ENCODE results near the gene ACTA2.

ACTA2 gene

GRCh38 chr10:88916986-88917385, 35.6 kb downstream of the ACTA2 start:
- no peak for DNase-seq

DNA sequence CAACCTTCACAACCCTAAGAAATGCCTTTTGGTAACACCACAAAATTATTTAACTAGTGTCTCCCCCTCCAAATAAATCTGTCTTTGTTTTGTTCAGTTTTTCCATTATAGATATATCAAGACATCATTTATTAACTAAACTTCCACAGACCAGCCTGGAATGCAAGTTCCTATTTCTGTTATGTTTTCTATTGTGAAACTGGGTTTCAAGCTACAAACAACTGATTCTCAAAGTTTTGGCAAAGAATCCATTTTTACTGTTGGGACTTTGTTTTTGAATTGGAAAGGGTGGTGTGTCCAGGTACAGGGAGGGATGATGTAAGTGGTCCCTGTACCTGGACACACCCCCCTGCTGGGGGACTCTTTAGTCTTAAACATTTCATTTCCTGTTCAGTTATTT, 36.3 kb downstream of the ACTA2 start:
- DNase-seq = no peak

DNA sequence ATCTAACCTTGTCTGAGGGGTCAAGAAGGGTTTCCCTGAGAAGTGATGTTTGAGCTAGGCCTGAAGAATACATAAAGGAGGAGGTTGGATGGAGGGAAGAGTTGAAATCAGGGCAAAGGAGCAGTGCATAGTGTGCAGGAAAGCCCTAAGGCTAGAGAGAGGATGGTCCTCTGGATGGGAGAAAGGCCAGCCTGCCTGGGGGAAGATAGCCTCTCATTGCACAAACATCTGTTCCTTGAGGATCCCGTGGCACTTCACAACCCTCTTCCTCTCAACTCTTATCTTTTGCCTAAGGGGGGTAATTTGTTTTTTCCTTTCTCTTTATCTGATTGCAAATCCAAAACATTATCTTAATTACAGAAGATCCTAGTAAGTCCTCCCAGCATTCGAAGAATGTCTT, 36.8 kb downstream of the ACTA2 start:
- DNase-seq = no peak

DNA sequence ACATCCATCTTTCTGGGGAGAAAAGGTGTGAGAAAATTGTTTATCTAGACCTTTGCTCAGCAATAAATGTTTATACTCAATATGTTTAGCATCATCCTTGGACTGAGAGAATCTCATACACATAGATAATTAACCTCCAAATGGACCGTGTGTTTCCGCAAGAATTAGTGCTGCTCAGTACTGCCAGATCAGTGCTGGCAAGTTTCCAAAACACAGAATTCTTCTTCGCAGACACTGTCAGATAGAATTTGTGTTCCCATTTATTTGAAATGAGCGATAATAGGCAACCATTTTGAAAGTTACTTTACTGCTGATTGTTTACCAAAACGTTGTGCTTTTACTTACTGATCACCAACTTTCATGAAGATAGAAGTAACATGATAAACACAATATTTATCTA, 38.8 kb downstream of the ACTA2 start:
- no peak for DNase-seq

DNA sequence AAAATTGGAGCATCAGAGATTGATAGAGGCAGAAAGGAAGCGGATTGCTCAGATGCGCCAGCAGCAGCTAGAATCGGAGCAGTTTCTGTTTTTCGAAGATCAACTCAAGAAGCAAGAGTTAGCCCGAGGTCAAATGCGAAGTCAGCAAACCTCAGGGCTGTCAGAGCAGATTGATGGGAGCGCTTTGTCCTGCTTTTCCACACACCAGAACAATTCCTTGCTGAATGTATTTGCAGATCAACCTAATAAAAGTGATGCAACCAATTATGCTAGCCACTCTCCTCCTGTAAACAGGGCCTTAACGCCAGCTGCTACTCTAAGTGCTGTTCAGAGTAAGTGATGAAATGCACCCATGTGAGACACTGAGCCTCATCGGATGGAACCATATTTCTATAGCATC, 39.4 kb downstream of the ACTA2 start:
- no peak for DNase-seq

- DNase-seq = no peak
Observed at GRCh38 chr10:88911851-88912250, 40.7 kb downstream of the ACTA2 start.

DNA sequence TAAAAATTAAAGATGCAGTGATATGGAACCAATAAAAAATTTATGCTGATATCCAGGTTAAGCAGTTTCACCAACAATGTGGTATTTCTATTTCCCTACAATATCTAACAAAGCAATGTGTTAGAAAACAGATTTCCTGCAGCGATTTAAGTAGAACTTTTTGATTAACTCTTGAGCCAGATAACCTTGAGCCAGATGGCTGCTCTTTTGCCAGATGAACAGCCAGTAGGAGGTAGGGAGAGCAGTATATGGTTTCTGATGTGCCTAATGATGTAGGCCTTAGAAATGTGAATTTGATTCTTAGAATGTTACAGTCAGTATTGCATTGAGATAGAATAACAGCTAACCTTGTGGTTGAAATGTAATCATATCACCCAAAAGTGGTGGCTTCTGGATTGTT, 41.5 kb downstream of the ACTA2 start:
- DNase-seq = no peak

- no peak for DNase-seq
Observed at GRCh38 chr10:88908194-88908593, 44.4 kb downstream of the ACTA2 start.

DNA sequence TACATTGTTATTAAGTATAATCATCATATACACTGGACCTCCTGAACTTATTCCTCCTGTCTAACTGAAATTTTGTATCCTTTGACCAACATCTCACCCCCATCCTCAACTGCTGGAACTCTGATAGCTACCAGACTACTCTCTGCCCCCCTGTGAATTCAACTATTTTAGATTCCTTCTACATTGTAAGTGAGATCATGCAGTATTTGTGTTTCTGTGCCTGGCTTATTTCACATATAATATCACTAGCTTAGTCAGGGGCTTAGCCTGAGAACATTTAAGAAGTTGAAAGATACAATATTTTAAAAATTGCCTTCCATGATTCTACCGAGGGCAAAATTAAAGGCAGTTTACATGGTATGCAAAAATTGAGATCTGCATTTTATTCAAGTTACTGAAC, 45.7 kb downstream of the ACTA2 start:
- no peak for DNase-seq

GRCh38 chr10:88903715-88904114, 48.9 kb downstream of the ACTA2 start:
- DNase-seq = no peak

DNA sequence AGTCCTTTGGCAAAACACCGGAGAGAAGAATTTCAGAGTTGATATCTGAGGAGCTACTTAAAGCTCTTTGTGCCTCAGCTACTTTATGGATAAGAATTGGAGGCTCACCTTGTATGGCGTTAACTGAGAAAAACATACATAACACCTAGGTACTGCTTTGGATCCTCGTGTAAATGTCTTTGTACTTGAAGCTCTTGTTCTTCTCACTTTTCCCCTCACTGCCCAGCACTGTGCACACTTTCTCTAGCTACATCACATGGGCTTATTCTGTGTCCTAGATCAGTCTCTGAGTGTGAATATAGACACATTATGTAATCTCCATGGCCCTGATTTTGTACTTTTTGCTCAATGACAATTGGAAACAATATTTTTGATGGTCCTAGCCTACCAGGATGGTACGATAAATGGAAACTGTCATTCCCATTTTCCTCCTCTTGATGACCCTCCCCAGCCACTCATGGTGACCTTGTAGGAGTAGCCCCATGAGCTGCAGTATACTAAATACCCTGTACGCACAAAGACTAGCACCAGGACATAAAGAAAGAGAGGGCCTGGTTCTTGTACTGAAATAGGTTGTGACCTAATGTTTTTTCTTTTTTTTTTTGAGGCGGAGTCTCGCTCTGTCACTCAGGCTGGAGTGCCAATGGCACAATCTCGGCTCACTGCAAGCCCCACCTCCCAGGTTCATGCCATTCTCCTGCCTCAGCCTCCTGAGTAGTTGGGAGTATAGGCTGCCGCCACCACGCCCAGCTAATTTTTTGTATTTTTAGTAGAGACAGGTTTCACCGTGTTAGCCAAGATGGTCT, 50.4 kb downstream of the ACTA2 start:
- no peak for DNase-seq

DNA sequence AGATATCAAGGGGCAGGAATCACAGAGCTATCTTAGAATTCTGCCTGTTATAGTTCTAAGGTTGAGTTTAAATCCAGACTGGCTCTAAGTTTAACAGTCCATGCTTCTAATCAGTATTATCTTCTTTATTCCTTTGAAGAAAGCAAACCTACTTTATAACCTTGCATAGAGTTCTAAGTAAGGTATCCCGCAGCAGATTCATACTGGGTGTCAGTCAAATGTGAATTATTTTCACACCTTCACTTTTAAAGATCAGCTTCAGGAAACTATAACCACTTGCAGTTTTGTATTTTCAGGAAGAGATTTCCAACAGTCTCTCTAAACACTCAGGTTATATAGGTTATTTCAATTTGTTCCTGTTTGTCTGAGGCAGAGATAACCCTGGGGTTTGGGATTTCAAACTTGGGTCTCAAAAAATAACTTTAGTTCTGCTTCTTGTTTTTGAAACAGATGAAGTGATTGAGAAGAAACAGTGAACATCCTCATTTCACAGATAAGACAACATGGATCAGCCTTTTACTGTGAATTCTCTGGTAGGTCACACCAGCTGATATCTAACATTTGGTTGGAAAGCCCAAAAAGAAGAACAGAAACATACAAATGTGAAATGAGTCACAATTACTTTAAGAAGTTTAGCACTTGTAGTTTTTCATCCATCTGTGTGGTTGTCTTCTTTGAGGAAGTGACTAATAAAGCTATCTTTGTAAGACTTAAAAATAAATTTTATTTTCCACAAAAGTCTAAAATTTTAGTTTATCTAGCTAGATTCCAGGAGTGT, 51.2 kb downstream of the ACTA2 start:
- DNase-seq = no peak

DNA sequence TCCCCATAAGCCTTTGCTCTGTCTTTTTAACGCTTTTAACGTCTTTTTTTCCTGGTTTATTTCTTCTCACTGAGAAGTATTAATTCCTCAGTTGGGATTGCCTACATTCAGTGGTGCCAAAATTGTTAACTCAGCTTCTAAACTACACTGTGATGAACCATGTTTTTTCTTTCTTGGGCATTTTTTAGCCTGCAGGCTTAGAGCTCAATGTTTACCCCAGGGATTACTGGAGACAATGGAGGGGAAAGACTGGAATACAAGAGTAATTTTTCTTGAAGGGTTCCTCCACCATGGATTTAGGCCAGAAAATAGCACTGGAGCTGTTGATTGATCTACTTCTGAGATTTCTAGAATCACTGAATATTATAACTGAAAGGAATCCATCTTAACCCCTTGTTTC, 52.7 kb downstream of the ACTA2 start:
- DNase-seq = no peak

- DNase-seq = no peak
Observed at GRCh38 chr10:88898727-88899126, 53.8 kb downstream of the ACTA2 start.

DNA sequence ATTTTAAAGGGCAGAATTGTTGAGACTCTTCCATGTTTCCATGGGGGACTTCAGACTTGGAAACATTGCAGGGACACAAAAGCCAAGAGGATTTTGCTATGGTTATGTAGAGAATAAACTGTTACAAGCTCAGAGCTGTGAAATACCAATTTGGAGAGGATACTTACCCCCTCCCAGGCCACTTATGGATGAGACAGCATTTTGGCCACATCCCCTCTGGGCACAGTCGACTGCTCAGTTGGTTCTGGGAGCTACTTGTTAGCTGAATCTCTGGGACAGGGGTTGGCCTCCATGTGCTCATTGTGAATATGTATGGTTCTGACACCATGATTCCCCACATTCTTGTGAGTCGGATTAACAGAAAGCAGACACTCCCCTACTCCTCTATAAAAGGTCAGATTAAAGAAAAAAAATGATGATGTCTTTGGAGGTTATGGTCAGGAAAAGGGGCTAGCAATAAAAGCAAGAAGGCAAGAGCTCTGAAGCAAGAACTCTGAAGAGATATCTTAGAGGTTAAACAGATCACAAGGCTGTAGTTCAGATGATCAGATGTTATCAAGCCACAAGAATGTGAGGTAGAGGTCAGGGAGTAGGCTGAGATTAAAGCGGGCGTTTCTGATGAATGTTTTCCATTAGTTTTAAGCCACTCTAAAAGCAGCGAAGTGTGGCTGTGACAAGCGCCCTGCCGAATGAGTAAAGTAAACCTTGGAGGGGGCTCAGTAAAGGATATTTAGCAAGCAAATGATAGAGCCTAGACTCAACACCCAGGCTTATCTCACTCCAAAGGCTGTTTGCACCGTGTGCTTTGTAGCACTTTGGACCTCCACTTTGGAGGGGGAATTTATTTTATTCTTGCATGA, 55.3 kb downstream of the ACTA2 start:
- DNase-seq = peak; percentile 53

DNA sequence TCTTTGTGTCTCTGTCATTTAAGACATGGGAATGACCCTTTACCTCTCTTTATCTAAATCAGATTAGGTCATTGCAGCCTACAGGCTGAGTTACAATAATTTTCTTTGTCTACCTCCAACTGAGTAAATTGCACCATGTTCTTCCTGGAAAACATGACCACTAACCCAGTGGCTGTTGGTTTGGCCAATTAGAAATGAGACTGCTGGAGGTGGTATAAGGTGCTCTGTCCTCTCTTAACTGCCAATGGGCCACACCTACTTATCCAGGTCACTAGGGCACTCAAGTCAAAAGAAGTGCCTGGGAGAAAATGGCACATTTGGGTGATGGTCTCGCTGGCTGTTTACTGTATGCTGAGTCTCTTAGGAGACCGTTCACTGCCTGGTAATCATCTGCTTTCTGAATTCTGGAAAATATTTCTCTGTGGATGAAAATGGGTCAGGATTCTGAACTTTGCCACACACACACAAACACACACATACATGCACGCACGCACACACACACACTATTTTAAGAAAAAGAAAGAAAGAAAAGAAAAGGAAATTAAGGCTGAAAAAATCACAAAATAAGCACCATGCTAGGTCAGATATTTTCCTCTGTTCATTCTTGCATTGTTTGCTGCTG, 56.1 kb downstream of the ACTA2 start:
- no peak for DNase-seq

- DNase-seq = no peak
Observed at GRCh38 chr10:88895250-88895649, 57.3 kb downstream of the ACTA2 start.

GRCh38 chr10:88893611-88894010, 59.0 kb downstream of the ACTA2 start:
- DNase-seq = no peak

DNA sequence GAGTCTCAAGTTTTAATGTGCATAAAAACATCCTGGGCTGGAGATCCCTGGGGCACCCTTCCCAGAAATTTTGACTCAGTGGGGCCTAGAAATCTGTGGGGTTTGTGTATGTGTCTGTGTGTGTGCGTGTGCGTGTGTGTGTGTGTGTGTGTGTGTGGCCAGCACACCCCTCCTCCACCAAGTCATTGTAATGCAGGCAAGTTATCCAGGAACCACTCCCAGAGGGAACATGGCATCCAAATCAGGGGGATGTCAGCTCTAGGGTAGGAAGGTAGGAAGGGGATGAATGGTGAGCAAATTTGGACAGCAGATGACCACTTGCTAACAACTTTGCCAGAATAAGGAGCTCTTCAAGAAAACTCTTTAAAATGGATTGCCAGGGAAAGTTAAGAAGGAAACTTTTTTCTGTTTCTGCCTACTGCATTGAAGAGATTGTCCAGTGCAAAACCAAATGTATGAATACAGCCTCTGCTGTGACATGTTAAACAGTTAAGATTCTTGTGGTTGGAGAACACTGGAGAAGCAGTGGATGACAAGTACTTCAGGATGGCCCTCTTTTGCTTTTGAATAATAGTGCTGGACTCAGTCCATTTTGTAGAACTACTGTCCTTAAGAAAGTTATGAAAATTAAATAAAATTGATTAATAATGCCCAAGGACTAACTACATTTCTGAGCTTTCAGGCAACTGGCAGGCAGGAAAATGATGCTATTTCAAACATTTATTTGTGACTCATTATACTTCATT, 60.2 kb downstream of the ACTA2 start:
- DNase-seq = no peak

GRCh38 chr10:88890681-88891381, 61.7 kb downstream of the ACTA2 start:
- DNase-seq = no peak

DNA sequence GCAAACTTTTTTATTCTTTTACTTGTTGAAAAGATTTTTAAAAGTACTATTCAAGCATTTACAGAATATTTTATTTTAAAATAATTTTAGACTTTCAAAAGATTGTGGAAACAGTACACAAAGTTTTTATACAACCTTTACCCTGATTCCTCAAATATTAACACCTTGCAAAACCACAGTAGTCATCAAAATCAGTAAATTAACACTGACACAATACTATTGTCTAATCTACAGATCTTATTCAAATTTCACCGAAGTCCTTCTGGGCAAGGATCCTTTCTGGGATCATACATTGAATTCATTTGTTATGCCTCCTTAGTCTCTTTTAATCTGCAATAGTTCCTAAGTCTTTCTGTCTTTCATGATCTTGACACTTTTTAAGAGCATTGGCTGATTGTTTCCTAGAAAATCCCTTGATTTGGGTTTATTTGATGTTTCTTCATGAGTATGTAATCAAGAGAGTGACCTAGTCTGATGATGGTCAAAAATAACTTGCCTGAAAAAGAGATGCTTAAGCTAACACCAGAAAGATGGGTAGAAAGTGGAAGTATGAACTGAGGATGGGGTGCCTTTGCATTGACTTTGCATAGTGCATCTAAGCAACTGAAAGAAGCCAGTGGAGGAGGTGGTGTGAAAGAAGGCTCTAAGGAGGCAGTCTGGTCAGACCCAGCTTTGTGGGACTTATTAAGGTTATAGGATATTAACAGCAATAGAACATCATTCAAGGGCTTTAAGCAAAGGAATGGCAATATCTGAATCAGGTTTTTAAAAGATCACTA, 62.8 kb downstream of the ACTA2 start:
- DNase-seq = no peak
